Osteocyte (in vitro differentiated cells): ENCODE data around the gene BEND6. TPM values are rescaled to one million over a fixed set of nuclear protein-coding genes. Genes with fewer than 3 reads are reported as not detected.

Experiments
- DNase-seq: peaks from one replicate; pipeline ENCODE4 v3.0.0; 2021; ENCODE audit warnings: mixed read lengths; ENCODE audit not compliant: unreplicated experiment; ENCODE audit errors: extremely low spot score
- H3K27ac Mint-ChIP-seq: one replicate; pipeline ENCODE4 v1.8.0; 2021; ENCODE audit warnings: mild to moderate bottlenecking, mixed read lengths; ENCODE audit not compliant: unreplicated experiment
- H3K27me3 Mint-ChIP-seq: one replicate; pipeline ENCODE4 v1.8.0; 2021; ENCODE audit warnings: mixed read lengths; ENCODE audit not compliant: unreplicated experiment
- H3K36me3 Mint-ChIP-seq: one replicate; pipeline ENCODE4 v1.8.0; 2021; ENCODE audit warnings: mixed read lengths; ENCODE audit not compliant: unreplicated experiment
- H3K4me1 Mint-ChIP-seq: one replicate; pipeline ENCODE4 v1.8.0; 2021; ENCODE audit warnings: mixed read lengths; ENCODE audit not compliant: unreplicated experiment
- H3K4me3 Mint-ChIP-seq: one replicate; pipeline ENCODE4 v1.8.0; 2021; ENCODE audit warnings: mild to moderate bottlenecking, moderate library complexity, mixed read lengths; ENCODE audit not compliant: unreplicated experiment
- H3K9me3 Mint-ChIP-seq: one replicate; pipeline ENCODE4 v1.8.0; 2021; ENCODE audit warnings: mixed read lengths; ENCODE audit not compliant: unreplicated experiment
- total RNA-seq: library from RNA; stranded (reverse); gene quantifications from 2 replicates; pipeline ENCODE4 v1.2.1, GENCODE V29; 2021
- TF ChIP-seq, protein P1 (sequence below): fragments of 200-600 bp; sonication (generic); IDR thresholded peaks from 2 replicates; pipeline ENCODE4 v1.5.0; 2021; ENCODE audit warnings: antibody characterized with exemption, mild to moderate bottlenecking, moderate library complexity

The BEND6 gene
- total RNA-seq, 1 donor from 2014 or later: 7.0 TPM

DNA sequence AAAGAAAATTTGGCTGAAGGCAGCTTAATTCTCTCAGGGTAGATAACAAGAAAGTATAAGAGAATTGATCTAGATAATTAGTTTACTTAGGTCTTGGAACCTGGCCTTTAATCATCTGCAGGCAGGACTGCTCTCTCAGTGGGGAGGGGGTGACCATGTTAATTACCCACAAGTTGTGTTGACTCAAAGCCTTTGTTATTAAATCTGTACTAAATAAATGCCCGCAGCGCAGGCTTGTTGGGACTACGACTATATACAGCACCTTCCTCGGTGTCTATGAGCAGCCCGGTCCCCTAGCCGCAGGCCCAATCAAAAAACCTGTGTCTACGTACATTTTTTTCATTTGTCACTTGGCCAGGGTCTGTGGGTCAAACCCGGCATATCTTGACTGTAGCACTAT, 119.5 kb downstream of the BEND6 start:
- TF ChIP-seq, protein P1, sequence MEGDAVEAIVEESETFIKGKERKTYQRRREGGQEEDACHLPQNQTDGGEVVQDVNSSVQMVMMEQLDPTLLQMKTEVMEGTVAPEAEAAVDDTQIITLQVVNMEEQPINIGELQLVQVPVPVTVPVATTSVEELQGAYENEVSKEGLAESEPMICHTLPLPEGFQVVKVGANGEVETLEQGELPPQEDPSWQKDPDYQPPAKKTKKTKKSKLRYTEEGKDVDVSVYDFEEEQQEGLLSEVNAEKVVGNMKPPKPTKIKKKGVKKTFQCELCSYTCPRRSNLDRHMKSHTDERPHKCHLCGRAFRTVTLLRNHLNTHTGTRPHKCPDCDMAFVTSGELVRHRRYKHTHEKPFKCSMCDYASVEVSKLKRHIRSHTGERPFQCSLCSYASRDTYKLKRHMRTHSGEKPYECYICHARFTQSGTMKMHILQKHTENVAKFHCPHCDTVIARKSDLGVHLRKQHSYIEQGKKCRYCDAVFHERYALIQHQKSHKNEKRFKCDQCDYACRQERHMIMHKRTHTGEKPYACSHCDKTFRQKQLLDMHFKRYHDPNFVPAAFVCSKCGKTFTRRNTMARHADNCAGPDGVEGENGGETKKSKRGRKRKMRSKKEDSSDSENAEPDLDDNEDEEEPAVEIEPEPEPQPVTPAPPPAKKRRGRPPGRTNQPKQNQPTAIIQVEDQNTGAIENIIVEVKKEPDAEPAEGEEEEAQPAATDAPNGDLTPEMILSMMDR: no peak
- peaks cover 10% of the 10 kb centered on the region for H3K4me1 Mint-ChIP-seq
- H3K27ac Mint-ChIP-seq: no peak overlapping the region
- H3K9me3 Mint-ChIP-seq: peaks cover 7% of the 10 kb centered on the region
- DNase-seq: no peak
- H3K36me3 Mint-ChIP-seq: peaks cover 9% of the 10 kb centered on the region
- H3K4me3 Mint-ChIP-seq: no peak overlapping the region
- H3K27me3 Mint-ChIP-seq: no peaks in the 10 kb centered on the region

DNA sequence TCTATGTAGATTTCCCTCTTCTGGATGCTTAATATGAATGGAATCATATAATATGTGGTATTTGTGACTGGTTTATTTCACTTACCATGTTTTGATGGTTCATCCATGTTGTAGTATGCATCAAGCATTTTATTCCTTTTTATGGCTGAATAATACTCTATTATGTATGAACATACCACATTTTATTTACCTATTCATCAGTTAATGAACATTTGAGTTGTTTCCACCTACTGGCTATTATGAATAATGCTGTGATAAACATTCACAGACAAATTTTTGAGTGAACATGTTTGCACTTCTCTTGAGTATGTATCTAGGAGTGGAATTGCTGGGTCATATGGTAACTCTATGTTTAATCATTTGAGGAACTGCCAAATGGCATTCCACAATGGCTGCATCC, 120.2 kb downstream of the BEND6 start:
- H3K27ac Mint-ChIP-seq: no peak overlapping the region
- no peak overlapping the region for H3K4me3 Mint-ChIP-seq
- TF ChIP-seq, protein P1: no peak
- peaks cover 6% of the 10 kb centered on the region for H3K4me1 Mint-ChIP-seq
- no peak for DNase-seq
- peaks cover 8% of the 10 kb centered on the region for H3K9me3 Mint-ChIP-seq
- H3K36me3 Mint-ChIP-seq: peaks cover 11% of the 10 kb centered on the region
- no peaks in the 10 kb centered on the region for H3K27me3 Mint-ChIP-seq

Other genes starting within 250 kb of the BEND6 start
- gene KIAA1586, start 91.6 kb downstream of the BEND6 start, total RNA-seq: 15.7 and 18.1 TPM in 2 replicates
- gene ZNF451, start 135.1 kb downstream of the BEND6 start, total RNA-seq: 53.1 and 53.6 TPM in 2 replicates
- gene BAG2, start 217.2 kb downstream of the BEND6 start, total RNA-seq: 8.8 and 9.1 TPM in 2 replicates